ENCODE results near the gene UTY. TPM values are rescaled to one million over a fixed set of nuclear protein-coding genes. Genes with fewer than 3 reads are reported as not detected.

The UTY gene
- polyA plus RNA-seq, 3 donors = not detected

DNA sequence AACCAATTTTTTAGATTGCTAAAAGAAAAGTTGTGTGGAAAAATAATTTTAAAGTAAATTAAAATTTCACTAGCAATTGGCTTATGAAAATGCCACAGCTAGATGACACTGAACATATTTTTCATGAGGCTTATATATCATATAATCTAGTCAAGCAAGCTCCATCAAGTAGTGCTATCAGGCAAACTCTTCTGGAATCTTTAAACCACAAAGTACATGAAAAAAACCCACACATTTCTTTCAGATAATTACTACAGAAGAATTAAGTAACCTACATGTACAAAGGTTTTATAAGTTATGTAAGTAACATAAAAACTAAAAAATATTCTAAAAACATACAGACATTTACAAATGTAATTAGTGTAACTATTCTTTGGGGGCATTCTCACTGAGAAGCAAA, 229.4 kb downstream of the UTY start:
- no peaks in the 10 kb centered on the region for H3K9me3 ChIP-seq (replicated peaks in 1 of 2; ENCODE audit: control insufficient read depth in 1 of 2, insufficient read depth in 1 of 2, low read length in 2 of 2)
- intact Hi-C loops (cut with micrococcal nuclease) = no loop called here
- H3K4me1 ChIP-seq (ENCODE audit: control insufficient read depth in 1 of 2, insufficient read depth in 2 of 2, low read length in 2 of 2) = no peaks in the 10 kb centered on the region
- no peak overlapping the region for H3K4me2 ChIP-seq (replicated peaks; ENCODE audit: extremely low read depth, low read length, poor library complexity, severe bottlenecking)
- Mint-ChIP-seq H3K27me3 (ENCODE audit: low read depth in 3 of 3) (peaks cover 0 to 2% (median 0%) of the 10 kb centered on the region in 3 donors), H3K9me3 (no peaks in the 10 kb centered on the region), H3K27ac (no peak overlapping the region), H3K4me1 (no peaks in the 10 kb centered on the region), H3K36me3 (peaks cover 0 to 18% of the 10 kb centered on the region in 2 donors), H3K4me3 (no peak overlapping the region)
- peaks cover 0 to 17% of the 10 kb centered on the region in 2 donors for H3K36me3 ChIP-seq (replicated peaks in 1 of 2; ENCODE audit: control insufficient read depth in 1 of 2, insufficient read depth in 2 of 2, low read length in 2 of 2)
- TF ChIP-seq, protein P1, sequence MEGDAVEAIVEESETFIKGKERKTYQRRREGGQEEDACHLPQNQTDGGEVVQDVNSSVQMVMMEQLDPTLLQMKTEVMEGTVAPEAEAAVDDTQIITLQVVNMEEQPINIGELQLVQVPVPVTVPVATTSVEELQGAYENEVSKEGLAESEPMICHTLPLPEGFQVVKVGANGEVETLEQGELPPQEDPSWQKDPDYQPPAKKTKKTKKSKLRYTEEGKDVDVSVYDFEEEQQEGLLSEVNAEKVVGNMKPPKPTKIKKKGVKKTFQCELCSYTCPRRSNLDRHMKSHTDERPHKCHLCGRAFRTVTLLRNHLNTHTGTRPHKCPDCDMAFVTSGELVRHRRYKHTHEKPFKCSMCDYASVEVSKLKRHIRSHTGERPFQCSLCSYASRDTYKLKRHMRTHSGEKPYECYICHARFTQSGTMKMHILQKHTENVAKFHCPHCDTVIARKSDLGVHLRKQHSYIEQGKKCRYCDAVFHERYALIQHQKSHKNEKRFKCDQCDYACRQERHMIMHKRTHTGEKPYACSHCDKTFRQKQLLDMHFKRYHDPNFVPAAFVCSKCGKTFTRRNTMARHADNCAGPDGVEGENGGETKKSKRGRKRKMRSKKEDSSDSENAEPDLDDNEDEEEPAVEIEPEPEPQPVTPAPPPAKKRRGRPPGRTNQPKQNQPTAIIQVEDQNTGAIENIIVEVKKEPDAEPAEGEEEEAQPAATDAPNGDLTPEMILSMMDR (IDR thresholded peaks at IDR 0.05) = no peak
- H3K9ac ChIP-seq (ENCODE audit: insufficient read depth, low read length, poor library complexity, severe bottlenecking) = no peak overlapping the region
- no peak overlapping the region for H3K27ac ChIP-seq (ENCODE audit: low read depth in 1 of 2, low read length in 2 of 2)
- no peak for DNase-seq
- H3K79me2 ChIP-seq (ENCODE audit: insufficient read depth, low read length) = no peaks in the 10 kb centered on the region
- no peaks in the 10 kb centered on the region for H3K27me3 ChIP-seq (ENCODE audit: control insufficient read depth in 2 of 2, insufficient read depth in 2 of 2, low read length in 2 of 2)
- no peak overlapping the region for H2AFZ ChIP-seq (ENCODE audit: insufficient read depth, low read depth, low read length, poor library complexity, severe bottlenecking)
- no peak overlapping the region for H3K4me3 ChIP-seq (replicated peaks in 1 of 3; ENCODE audit: low read depth in 2 of 3, low read length in 3 of 3)
- H4K20me1 ChIP-seq (ENCODE audit: insufficient read depth, low read length) = no peaks in the 10 kb centered on the region

DNA sequence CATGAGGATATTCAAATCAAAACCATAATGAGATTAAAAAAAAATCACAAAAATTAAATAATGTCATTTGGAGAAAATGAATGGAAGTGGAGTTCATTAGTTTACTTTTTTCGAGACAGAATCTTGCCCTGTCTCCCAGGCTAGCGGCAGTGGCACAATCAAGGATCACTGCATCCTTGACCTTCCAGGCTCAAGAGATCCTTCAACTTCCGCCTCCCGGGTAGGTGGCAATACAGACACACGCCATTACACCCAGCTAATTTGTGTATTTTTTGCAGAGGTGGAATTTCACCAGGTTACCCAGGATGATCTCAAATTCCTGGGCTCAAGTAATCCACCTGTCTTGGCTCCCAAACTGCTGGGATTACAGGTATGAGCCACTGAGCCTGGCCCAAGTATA, 236.1 kb downstream of the UTY start:
- TF ChIP-seq, protein P1 (IDR thresholded peaks at IDR 0.05) = no peak
- WGBS (ENCODE audit: insufficient coverage) = no CpG with 5 or more reads among the region's 5 CpGs
- Histone ChIP-seq H4K20me1 (ENCODE audit: insufficient read depth, low read length) (no peaks in the 10 kb centered on the region), H3K9ac (ENCODE audit: insufficient read depth, low read length, poor library complexity, severe bottlenecking) (no peak overlapping the region), H3K27ac (ENCODE audit: low read depth in 1 of 2, low read length in 2 of 2) (no peak overlapping the region), H3K4me1 (ENCODE audit: control insufficient read depth in 1 of 2, insufficient read depth in 2 of 2, low read length in 2 of 2) (no peaks in the 10 kb centered on the region), H3K4me2 (replicated peaks; ENCODE audit: extremely low read depth, low read length, poor library complexity, severe bottlenecking) (no peak overlapping the region), H3K9me3 (replicated peaks in 1 of 2; ENCODE audit: control insufficient read depth in 1 of 2, insufficient read depth in 1 of 2, low read length in 2 of 2) (no peaks in the 10 kb centered on the region), H3K36me3 (replicated peaks in 1 of 2; ENCODE audit: control insufficient read depth in 1 of 2, insufficient read depth in 2 of 2, low read length in 2 of 2) (peaks cover 0 to 6% of the 10 kb centered on the region in 2 donors), H3K79me2 (ENCODE audit: insufficient read depth, low read length) (no peaks in the 10 kb centered on the region), H2AFZ (ENCODE audit: insufficient read depth, low read depth, low read length, poor library complexity, severe bottlenecking) (no peak overlapping the region), H3K27me3 (ENCODE audit: control insufficient read depth in 2 of 2, insufficient read depth in 2 of 2, low read length in 2 of 2) (no peaks in the 10 kb centered on the region), H3K4me3 (replicated peaks in 1 of 3; ENCODE audit: low read depth in 2 of 3, low read length in 3 of 3) (no peak overlapping the region)
- Mint-ChIP-seq H3K4me1 (no peaks in the 10 kb centered on the region), H3K27ac (no peak overlapping the region), H3K9me3 (no peaks in the 10 kb centered on the region), H3K27me3 (ENCODE audit: low read depth in 3 of 3) (no peaks in the 10 kb centered on the region), H3K4me3 (no peak overlapping the region), H3K36me3 (peaks cover 0 to 24% of the 10 kb centered on the region in 2 donors)
- intact Hi-C loops (cut with micrococcal nuclease) = no loop called here
- no peak for DNase-seq

Data from CD14-positive monocyte (primary cell).